GM21737 (cell line): Measurements from ENCODE around the gene NFKBIE.
"Not testable (repeated sequence)": the region's sequence is repeated elsewhere in the genome, so short reads cannot be mapped to it uniquely, and the experiment has no call there.

Experiments used
- ATAC-seq: cut with Tn5 transposase; IDR thresholded peaks from one replicate; pipeline ENCODE4 v1.9.1; 2021; ENCODE audit warnings: mild to moderate bottlenecking, moderate library complexity; ENCODE audit not compliant: unreplicated experiment

NFKBIE gene

DNA sequence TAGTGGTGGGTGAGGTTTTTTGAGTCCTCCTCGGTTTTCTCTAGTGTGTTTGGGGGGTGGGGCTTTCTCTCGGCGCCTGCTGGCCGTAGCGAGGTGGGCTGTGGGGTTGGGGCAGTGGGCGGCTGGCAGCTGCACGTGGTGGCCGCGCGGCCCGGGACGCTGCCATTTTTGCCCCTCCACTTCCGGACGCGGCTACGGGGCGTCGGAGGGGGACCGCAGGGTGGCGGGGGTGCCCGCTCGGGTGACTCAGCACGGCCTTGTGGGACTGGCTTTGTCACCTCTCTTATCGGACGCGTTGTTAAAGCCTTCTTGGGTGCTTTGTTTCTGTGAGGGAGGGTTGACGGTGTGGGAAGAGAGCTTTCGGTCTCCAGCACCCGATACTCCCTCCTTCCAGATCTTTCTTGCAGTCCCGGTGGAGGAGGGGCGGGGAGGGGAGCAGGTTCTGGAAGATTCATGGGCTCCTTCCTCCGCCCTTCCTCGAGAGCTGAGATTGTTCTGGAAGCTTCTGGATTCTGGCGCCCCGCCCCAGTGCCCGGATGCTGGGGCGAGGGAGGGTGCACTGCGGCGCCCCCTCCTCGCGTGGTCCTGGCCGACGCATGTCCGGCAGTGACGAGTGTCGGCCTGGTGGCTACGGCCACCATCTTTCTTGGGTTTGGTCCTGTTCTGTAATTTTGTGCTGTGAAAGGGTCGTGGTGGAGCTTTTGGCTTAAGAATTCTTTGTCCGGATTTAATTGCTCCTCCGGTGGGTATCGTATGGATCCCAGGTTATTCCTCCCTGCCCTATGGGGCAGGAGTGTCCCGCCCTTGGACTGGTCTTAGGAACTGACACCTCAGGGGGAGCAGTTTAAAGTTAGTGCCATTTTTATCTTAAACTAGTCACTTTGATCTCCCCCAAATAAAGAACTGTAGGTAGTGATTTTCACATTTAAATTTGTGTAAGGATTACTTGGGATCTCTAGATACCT, 17.7 kb downstream of the NFKBIE start:
- ATAC-seq = peak; percentile 30

DNA sequence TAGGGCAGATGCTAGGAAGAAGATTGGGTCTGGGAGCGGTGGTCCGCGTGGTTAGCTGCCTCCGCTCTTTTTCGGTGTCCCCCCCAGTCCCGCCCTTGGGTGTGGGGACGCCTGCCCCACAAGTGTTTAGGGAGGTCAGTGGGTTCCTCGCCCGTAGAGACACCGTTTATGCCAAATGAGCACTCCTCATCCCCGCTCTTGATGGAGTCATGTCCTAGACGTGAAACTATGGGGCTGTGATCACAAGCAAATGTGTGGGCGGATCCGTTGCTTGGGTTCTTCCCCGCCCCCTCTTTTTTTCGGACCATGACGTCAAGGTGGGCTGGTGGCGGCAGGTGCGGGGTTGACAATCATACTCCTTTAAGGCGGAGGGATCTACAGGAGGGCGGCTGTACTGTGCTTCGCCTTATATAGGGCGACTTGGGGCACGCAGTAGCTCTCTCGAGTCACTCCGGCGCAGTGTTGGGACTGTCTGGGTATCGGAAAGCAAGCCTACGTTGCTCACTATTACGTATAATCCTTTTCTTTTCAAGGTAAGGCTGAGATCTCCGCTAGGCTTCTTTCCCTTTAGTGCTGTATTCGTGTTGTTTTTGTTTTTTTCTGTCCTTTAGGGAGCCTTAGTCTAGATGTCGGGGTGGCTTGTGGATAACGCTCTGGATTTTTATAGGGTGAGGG, 18.6 kb downstream of the NFKBIE start, which contains the start of gene HSP90AB1:
Gene HSP90AB1, plus strand, starts transcription at position 439 of the 675 bp plus-strand sequence. CDS start 1,529 bp downstream, outside the sequence.
- peak; percentile 56 for ATAC-seq

DNA sequence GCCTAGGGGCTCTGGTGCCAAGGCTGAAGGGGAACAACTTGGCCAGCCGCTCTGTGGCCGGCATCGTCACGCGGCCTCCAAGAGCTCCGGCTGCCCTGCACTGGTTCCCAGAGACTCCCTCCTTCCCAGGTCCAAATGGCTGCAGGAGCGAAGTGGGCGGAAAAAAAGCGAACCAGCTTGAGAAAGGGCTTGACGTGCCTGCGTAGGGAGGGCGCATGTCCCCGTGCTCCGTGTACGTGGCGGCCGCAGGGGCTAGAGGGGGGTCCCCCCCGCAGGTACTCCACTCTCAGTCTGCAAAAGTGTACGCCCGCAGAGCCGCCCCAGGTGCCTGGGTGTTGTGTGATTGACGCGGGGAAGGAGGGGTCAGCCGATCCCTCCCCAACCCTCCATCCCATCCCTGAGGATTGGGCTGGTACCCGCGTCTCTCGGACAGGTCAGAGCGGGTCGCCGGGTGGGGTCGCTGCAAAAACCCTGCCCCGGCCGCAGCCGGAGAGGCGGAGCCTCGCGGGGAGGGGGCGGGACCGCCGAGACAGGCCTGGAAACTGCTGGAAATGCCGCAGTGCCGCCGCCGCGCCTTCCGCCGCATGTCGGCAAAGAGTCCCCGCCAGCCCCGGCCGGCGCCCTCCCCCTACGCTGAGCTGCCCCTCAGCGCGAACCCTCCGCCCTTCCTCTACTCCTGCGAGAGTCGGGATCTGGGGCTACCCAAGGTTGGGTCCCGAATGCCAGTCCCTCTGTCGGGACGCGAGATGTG, 19.3 kb downstream of the NFKBIE start:
- ATAC-seq = peak; percentile 48

DNA sequence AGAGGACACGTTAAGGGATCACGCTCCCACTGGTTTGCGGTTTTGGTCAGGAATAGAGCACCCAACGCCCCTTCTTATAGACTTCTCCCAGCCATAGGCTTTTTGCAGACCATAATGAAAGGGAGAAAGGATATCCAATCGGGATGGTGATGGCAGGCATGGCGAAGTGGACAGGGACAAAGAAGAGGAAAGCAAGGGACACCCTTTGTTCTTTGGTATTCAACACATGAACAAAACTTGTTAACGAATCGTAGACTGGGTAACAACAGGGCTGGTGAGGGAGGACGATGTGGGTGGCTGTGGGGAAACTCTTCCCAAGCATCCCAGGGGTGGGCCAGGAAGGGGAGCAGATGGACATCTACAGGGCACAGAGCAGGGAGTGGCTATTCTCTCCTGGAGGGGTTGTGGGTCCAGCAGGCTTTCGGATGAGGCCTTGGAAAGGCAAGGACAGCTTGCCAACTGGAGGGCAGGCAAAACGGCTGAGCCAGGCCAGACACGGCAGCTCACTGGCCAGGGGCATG, 19.9 kb downstream of the NFKBIE start:
- no peak for ATAC-seq

DNA sequence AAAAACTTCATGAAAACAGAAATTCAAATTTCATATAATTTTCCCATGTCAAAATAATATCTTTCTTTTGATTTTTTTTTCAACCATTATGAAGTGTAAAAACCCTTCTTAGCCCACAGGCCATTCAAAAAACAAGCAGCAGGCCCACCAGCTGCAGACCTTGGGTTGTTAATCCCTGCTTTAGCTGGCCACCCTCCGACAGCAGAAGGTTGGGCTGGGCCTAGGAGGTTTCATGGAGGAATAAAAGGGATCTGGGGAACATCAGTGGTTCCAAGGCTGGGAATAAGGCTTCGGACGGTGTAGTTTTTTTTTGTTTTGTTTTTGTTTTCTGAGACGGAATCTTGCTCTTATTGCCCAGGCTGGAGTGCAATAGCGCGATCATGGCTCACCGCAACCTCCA, 22.0 kb downstream of the NFKBIE start:
- ATAC-seq = no peak

DNA sequence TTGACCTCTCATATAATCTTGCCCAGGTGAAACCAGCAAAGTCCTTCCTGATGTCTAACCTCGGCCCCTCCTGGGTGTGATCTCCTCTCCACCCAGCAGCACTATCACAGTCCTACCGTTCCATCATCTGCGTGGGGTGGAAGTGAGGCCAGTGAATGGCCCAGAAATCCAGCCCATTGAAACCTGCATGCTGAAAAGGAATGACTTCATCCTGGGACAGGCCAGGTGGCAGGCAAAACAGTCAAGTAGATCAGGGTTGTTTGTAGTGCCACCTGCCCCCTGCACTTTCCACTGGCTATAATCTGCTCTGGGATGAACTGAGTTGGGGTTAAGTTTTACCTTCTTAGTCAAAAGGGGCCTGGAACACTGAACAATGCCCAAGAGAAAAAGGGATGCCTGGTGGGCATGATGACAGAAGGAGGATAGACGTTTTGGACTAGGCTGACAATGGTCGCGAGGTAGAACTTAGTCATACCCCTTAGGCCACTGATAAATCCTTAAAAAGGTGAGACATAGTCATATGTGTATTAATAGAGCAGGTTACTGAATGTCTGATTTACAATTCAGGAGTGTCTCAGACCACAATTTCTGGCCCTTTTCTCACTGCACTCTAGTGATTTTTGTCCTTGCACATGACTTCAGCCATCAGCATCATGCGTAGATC, 26.5 kb downstream of the NFKBIE start:
- ATAC-seq = no peak

DNA sequence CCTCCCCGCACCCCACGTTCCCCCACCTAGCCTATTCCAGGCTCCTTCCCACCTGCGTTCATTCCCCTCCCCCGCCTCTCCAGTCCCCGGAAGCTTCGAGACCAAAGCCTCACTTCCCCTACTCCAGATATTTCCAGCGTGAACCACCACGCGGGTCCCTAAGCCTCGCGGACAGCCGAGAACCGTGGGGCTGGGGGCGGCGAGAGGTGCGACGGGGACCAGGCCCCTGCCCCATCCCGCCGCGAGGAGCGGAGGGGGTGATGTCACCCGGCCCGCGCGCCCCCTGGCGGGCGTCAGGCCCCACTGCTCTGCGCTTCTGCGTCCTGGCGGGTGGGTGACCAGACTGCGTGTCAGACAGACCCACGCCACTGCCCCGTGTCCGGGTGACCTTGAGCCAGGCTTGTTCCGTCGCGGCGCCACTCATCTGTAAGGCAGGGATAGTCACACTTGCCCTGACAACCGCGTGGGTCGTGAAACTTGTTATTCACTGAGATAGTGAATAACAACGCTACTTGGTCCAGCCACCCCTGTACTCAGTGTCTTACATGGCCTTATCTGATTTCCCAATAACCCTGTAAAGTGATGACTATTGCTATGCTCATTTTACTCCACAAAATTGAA, 27.4 kb downstream of the NFKBIE start:
- ATAC-seq = peak; percentile 76

DNA sequence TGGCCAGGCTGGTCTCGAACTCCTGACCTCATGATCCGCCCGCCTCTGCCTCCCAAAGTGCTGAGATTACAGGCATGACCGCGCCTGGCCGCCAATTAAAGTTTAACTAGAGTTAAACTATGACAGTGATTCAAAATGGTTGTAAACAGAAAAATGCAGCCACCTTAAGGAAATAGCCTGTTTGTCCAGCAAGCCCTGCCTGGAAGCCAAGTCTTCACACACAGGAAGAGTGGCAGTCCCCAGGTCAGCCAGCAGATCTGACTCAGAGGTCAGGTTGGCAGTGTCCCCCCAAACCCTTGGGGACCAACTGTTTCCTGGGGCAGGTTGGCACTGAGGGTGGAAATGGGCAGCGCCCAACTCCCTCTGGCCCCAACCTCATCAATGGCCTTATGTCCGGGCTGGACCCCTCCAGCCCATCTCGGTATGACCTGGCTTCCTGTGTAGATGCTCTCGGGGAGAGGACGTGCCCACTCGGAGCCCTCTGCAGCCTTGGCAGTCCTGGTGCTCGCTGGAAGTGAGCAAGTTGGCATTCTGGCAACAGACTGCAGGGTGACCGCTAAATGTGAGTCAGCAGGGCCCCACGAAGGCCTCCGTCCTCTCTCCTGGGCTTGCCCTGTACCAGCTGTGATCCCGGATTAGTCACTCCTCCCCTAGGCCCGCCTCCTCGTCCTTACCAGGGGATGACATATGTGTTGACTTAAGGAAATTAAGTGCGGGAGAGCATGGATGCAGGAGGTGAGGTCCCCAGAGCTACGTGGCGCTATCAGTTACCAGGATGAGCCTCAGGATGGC, 28.1 kb downstream of the NFKBIE start:
- peak; percentile 43 for ATAC-seq

DNA sequence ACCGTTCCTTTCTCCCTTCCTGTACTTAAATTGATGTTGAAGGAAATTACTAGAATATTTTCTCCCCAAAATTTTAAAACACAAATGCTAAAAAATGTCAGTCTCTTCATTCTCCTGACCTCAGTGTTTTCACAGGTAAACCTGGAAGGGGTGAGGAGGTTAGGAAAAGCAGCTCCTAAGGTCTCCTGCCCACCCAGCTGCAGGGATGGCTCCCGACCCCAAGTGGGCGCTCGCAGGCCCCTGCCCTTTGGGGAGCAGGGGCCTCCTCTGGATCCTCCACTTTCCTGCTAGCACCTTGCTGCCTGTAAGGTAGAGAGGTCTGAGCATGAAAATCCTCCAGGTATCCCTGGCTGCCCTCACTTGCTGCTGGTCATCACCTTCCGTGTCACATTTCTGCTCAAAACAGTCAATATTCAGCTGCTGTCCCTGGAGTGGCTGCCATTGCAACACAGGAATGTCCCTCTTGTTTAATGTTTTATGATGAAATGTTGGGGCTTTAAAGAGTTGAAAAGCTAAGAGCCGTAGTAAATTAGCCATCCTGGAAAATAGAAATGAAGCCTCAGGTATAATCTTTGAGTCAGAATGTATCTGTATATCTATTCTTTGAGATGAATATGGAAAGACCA, 29.3 kb downstream of the NFKBIE start:
- ATAC-seq = no peak

DNA sequence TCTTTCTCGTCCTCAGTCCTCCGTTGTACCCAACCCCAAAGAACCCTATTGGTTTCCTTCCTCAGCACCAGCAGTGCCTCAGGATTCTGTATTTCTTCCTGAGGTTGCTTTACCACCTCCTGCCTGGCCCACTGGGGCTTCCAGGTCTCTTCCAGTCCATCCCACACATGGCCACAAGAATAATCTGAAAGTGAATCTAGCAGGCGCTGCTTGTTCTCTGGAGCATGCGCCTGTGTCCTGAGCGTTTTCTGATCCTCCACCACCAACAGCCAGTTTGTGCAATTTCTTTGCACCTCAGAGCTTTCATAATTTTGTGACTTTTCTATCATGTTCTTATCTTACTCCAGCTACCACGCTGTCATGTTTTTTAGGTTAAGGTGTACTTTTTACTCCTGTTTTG, 30.1 kb downstream of the NFKBIE start:
- no peak for ATAC-seq

DNA sequence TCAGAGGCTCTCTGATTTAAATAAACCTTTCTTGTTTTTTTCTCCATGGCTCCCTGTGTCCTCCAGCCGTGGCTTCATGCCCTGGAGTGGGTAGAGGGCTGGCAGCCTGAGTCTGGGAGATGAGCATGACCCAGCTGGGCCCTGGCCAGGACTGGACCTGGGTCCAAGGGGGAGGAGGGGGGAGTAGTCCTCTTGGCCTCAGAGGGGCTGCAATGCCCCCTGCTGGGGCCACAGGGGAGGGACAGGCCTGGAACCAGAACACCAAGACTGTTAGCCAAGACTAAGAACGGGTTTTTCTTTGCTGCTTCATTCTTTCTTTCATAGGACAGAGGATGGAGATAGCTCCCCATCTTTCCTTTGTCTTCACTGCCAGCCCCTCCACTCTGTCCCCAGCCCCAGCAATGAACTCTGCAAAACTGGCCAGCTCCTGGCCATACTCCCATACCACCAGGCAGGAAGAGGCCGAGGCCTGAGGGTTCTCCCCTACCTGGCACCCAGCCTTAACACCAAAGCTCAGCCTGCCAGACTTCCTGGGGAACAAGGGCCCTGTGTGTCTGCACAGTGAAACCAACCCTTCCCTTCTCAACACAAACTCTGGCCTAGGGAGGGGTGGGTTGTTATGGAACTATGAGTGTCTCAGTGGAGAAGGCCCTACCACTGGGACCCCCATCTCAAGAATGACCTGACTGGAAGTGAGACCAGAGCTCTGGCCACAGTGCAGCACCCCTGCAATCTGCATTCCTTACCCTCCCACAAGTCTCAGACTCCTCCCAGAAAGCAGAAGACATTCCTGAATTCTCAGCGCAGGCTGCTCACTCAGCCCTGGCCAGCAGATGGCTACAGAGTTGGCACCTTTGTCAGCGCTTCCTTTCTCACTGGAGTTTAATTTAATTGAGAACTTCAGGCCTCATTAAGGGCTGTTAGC, 31.0 kb downstream of the NFKBIE start:
- ATAC-seq = no peak

DNA sequence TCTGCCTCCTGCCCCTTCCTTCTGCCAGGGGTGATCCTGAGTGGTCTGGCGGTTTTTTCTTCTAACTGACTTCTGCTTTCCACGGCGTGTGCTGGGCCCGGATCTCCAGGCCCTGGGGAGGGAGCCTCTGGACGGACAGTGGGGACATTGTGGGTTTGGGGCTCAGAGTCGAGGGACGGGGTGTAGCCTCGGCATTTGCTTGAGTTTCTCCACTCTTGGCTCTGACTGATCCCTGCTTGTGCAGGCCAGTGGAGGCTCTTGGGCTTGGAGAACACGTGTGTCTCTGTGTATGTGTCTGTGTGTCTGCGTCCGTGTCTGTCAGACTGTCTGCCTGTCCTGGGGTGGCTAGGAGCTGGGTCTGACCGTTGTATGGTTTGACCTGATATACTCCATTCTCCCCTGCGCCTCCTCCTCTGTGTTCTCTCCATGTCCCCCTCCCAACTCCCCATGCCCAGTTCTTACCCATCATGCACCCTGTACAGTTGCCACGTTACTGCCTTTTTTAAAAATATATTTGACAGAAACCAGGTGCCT, 31.7 kb downstream of the NFKBIE start:
- ATAC-seq = no peak

DNA sequence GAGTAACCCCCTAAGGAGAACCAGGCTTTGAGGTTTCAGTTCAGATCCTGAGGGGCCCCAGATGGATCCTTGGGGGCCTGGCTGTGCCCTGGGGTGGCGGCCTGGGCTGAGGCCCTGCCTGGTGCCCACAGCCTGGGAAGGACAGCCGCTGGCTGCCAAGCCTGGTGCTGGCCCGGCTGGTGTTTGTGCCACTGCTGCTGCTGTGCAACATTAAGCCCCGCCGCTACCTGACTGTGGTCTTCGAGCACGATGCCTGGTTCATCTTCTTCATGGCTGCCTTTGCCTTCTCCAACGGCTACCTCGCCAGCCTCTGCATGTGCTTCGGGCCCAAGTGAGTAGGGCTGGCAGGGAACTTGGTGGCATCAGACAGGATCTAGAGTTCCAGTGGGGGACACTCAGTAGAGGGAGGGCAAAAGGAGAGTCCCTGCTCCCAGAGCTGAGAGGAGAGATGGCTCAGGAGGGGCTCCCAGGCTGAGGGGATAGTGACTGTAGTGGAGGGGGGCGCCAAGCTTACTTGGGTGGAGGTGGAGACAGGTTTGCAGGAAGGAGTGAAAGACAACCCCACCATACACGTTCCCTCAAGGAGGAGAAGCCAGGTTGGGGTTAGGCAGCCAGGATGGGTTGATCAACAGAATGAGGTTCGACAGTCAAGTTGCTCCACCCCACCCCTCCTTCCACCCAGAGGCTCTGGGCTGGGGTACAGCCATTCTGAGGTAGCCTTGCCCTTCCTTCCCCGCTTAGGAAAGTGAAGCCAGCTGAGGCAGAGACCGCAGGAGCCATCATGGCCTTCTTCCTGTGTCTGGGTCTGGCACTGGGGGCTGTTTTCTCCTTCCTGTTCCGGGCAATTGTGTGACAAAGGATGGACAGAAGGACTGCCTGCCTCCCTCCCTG, 32.4 kb downstream of the NFKBIE start:
- ATAC-seq = no peak

DNA sequence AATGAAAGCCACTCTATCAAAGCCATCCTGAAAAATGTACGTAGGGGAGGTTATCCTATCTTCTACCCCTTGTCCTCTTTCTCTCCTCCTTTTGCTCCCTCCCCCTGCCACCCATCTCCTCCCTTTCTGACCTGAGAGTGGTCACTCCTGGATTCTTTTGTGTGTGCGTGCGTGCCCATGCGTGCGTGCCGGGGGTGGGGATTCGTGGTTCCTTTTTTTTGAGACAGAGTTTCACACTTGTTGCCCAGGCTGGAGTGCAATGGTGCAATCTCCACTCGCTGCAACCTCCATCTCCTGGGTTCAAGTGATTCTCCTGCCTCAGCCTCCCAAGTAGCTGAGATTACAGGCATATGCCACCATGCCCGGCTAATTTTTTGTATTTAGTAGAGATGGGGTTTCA, 33.9 kb downstream of the NFKBIE start:
- not testable (repeated sequence) for ATAC-seq

DNA sequence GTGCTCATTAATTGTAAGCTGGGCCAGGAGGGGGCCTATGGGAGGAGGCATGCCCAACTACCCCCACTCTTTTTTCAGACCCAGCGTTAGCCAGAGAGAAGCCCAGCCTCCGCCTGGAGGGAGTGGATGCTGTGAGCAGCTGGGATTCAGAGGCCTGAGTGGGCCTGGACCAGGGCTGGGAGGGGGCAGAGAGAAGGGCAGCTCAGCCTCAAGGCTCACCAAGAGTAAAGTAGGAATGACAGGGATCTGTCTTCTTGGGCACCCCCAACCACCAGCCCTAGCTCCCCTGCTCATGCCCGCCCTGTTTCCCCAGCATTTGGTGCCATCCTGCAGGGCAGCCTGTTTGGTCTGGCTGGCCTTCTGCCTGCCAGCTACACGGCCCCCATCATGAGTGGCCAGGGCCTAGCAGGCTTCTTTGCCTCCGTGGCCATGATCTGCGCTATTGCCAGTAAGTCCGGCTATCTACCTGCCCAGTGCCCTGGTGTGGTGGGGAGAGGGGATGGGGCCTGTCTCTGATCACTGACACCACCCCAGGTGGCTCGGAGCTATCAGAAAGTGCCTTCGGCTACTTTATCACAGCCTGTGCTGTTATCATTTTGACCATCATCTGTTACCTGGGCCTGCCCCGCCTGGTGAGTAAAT, 35.2 kb downstream of the NFKBIE start:
- no peak for ATAC-seq
